Caco-2 (cell line): ENCODE measurements around the gene SS18L1. TPM values are rescaled to one million over a fixed set of nuclear protein-coding genes. Genes with fewer than 3 reads are reported as not detected.

Experiments used
- BruUV-seq: library from RNA; stranded (reverse); fragments of 400-500 nt; replicated peaks from 2 replicates; lab custom pipeline; 2021; lab: Mats Ljungman, UMichigan
- CTCF ChIA-PET: fragments of 300-600 bp; sonication (Branson Sonifier 250); formaldehyde crosslinking; loops from one replicate; lab custom pipeline; 2022; ENCODE audit warnings: antibody characterized with exemption; lab: Charles Lee
- POLR2A ChIA-PET: fragments of 300-600 bp; sonication (Branson Sonifier 250); formaldehyde crosslinking; loops from one replicate; lab custom pipeline; 2022; ENCODE audit warnings: antibody characterized with exemption; lab: Charles Lee
- DNase-seq, 2 experiments: peaks; one replicate each; pipeline versions ENCODE4 v3.0.0 to v3.0.0-alpha.2; 2020 to 2022
- H3K27me3 ChIP-seq: replicated peaks from 2 replicates; pipeline ENCODE4 v1.6.0; 2011; ENCODE audit warnings: low read length; ENCODE audit not compliant: control insufficient read depth, insufficient read depth
- H3K36me3 ChIP-seq: 2 replicates; pipeline ENCODE4 v1.5.1; 2011; ENCODE audit warnings: low read length; ENCODE audit not compliant: control insufficient read depth, insufficient read depth
- H3K4me1 ChIP-seq: fragments of 250-450 bp; sonication (Bioruptor Pico); 2 replicates; pipeline ENCODE4 v1.5.1; 2020; ENCODE audit warnings: mild to moderate bottlenecking
- H3K4me3 ChIP-seq: 2 replicates; pipeline ENCODE4 v1.5.1; 2011; ENCODE audit warnings: low read depth, mild to moderate bottlenecking, control low read depth, low read length
- H3K9me3 ChIP-seq: fragments of 250-450 bp; sonication (Bioruptor Pico); 2 replicates; pipeline ENCODE4 v1.5.1; 2020; ENCODE audit warnings: mild to moderate bottlenecking, moderate library complexity
- H3K27ac Mint-ChIP-seq: one replicate; pipeline ENCODE4 v1.8.0; 2022; ENCODE audit warnings: mixed read lengths; ENCODE audit not compliant: unreplicated experiment
- H3K27me3 Mint-ChIP-seq: one replicate; pipeline ENCODE4 v1.8.0; 2022; ENCODE audit warnings: mixed read lengths; ENCODE audit not compliant: insufficient read depth, unreplicated experiment
- H3K36me3 Mint-ChIP-seq: one replicate; pipeline ENCODE4 v1.8.0; 2022; ENCODE audit warnings: mild to moderate bottlenecking, mixed read lengths; ENCODE audit not compliant: insufficient read depth, unreplicated experiment
- H3K4me1 Mint-ChIP-seq: one replicate; pipeline ENCODE4 v1.8.0; 2022; ENCODE audit warnings: low read depth, mixed read lengths; ENCODE audit not compliant: unreplicated experiment
- H3K4me3 Mint-ChIP-seq: one replicate; pipeline ENCODE4 v1.8.0; 2022; ENCODE audit warnings: mild to moderate bottlenecking, moderate library complexity, mixed read lengths; ENCODE audit not compliant: unreplicated experiment
- H3K9me3 Mint-ChIP-seq: one replicate; pipeline ENCODE4 v1.8.0; 2022; ENCODE audit warnings: mixed read lengths; ENCODE audit not compliant: unreplicated experiment
- CTCF ChIP-seq, 2 experiments: fragments of 200-600 bp in 1 of 2; IDR thresholded peaks; 1 replicate in 1 of 2; 2 replicates in 1 of 2; pipeline versions ENCODE4 v1.5.1 to v1.8.0; 2011 to 2022; ENCODE audit warnings: antibody characterized with exemption in 1 of 2, control low read depth in 1 of 2, inconsistent platforms in 1 of 2, low read depth in 1 of 2, low read length in 1 of 2, mild to moderate bottlenecking in 1 of 2, moderate library complexity in 1 of 2; ENCODE audit not compliant: insufficient read depth in 1 of 2, severe bottlenecking in 1 of 2, unreplicated experiment in 1 of 2
- intact Hi-C: fragments of 100-400 bp; cut with micrococcal nuclease; formaldehyde crosslinking; loops from one replicate; pipeline ENCODE4 v1.10.0; 2022; ENCODE audit not compliant: unreplicated experiment
- total RNA-seq: library from RNA; stranded (reverse); gene quantifications from 2 replicates; pipeline ENCODE4 v1.2.3, GENCODE V29; 2022

SS18L1 gene
- total RNA-seq, 1 experiment from 2014 or later = 46.4 TPM

- no TSS peak for BruUV-seq
- no peak overlapping the region for H3K27ac Mint-ChIP-seq
- Histone ChIP-seq H3K27me3 (no peaks in the 10 kb centered on the region), H3K4me3 (no peak overlapping the region), H3K4me1 (no peaks in the 10 kb centered on the region), H3K36me3 (no peaks in the 10 kb centered on the region), H3K9me3 (peaks cover 10% of the 10 kb centered on the region; the same call in 1 of the 2 replicates)
- H3K9me3 Mint-ChIP-seq = no peaks in the 10 kb centered on the region
- intact Hi-C loops = no loop called here
- no peaks in the 10 kb centered on the region for H3K4me1 Mint-ChIP-seq
- DNase-seq = no peak
- ChIA-PET POLR2A (interaction anchor here (0.7 kb wide), 1 partner anchor 11 kb away, joined by 3 read pairs; no protein-coding TSS in a partner anchor), CTCF (no interaction called here)
- peaks cover 4% of the 10 kb centered on the region for H3K27me3 Mint-ChIP-seq
- no peak for TF ChIP-seq CTCF (IDR thresholded peaks at IDR 0.05; ENCODE audit: insufficient read depth in 1 of 2, low read depth in 1 of 2, low read length in 1 of 2, severe bottlenecking in 1 of 2, unreplicated experiment in 1 of 2)
- no peak overlapping the region for H3K4me3 Mint-ChIP-seq
- H3K36me3 Mint-ChIP-seq = no peaks in the 10 kb centered on the region
Observed at GRCh38 chr20:62097881-62098407, 45.6 kb upstream of the SS18L1 start.

- Histone ChIP-seq H3K27me3 (no peaks in the 10 kb centered on the region), H3K36me3 (no peaks in the 10 kb centered on the region), H3K9me3 (peaks cover 14% of the 10 kb centered on the region; the same call in 1 of the 2 replicates), H3K4me3 (no peak overlapping the region), H3K4me1 (no peaks in the 10 kb centered on the region)
- no peak overlapping the region for H3K4me3 Mint-ChIP-seq
- H3K36me3 Mint-ChIP-seq = no peaks in the 10 kb centered on the region
- CTCF ChIA-PET = interaction anchor here (0.6 kb wide), 1 partner anchor 1547 kb away, joined by 3 read pairs; no protein-coding TSS in a partner anchor
- peaks cover 4% of the 10 kb centered on the region for H3K27me3 Mint-ChIP-seq
- no peak overlapping the region for H3K27ac Mint-ChIP-seq
- no peak for DNase-seq
- intact Hi-C loops = no loop called here
- POLR2A ChIA-PET = no interaction called here
- peaks cover 14% of the 10 kb centered on the region for H3K9me3 Mint-ChIP-seq
- no TSS peak for BruUV-seq
- no peaks in the 10 kb centered on the region for H3K4me1 Mint-ChIP-seq
- no peak for TF ChIP-seq CTCF (IDR thresholded peaks at IDR 0.05; ENCODE audit: insufficient read depth in 1 of 2, low read depth in 1 of 2, low read length in 1 of 2, severe bottlenecking in 1 of 2, unreplicated experiment in 1 of 2)
Observed at GRCh38 chr20:62101078-62101477, 42.5 kb upstream of the SS18L1 start.

GRCh38 chr20:62103508-62104233 is 39.9 kb upstream of the SS18L1 start:
- DNase-seq = no peak
- TF ChIP-seq CTCF (IDR thresholded peaks at IDR 0.05; ENCODE audit: insufficient read depth in 1 of 2, low read depth in 1 of 2, low read length in 1 of 2, severe bottlenecking in 1 of 2, unreplicated experiment in 1 of 2) = no peak
- peaks cover 33% of the 10 kb centered on the region for H3K9me3 ChIP-seq
- no peaks in the 10 kb centered on the region for H3K36me3 Mint-ChIP-seq
- no peaks in the 10 kb centered on the region for H3K4me1 ChIP-seq
- H3K36me3 ChIP-seq = no peaks in the 10 kb centered on the region
- intact Hi-C loops = no loop called here
- H3K27me3 Mint-ChIP-seq = peaks cover 4% of the 10 kb centered on the region
- POLR2A ChIA-PET = no interaction called here
- H3K27ac Mint-ChIP-seq = no peak overlapping the region
- no peaks in the 10 kb centered on the region for H3K27me3 ChIP-seq
- BruUV-seq = no TSS peak
- no peak overlapping the region for H3K4me3 Mint-ChIP-seq
- H3K4me1 Mint-ChIP-seq = no peaks in the 10 kb centered on the region
- H3K4me3 ChIP-seq = no peak overlapping the region
- peaks cover 40% of the 10 kb centered on the region for H3K9me3 Mint-ChIP-seq
- CTCF ChIA-PET = no interaction called here
